ENCODE data around the gene E2F3. TPM values are rescaled to one million over a fixed set of nuclear protein-coding genes. Genes with fewer than 3 reads are reported as not detected.

E2F3 gene
- total and polyA plus RNA-seq, 2 donors (not counting 3 experiments of a cell fraction or from before 2014, with no cell fraction given), result 8.6 to 22.0 TPM

DNA sequence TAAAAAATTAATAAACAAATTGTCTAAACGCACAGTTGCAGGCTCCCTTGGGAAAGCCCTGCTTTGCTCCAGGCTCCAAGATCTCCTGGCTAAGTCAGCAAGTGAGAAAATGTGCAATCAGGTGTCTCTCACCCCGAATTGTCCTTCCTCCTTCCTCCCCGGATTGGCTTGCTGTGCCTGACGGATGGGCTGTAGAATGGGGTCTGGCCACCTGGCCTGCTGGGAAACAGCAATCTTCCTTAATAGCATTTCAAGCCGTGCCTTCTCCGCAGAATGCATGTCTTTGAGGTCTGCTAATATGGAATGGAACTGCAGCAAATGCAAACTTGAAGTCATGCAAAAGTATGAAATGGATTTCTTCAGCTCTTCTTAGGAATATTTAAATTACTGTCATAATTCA, 88.9 kb downstream of the E2F3 start:
- ChIA-PET CTCF (interaction anchor here (0.8 kb wide), 1 partner anchor 24 kb away, joined by 3 read pairs; no protein-coding TSS in a partner anchor), POLR2A (interaction anchor here (0.6 kb wide), 1 partner anchor 88 kb away, joined by 5 read pairs; no protein-coding TSS in a partner anchor)
- H3K4me3 ChIP-seq (replicated peaks in 1 of 3; ENCODE audit: insufficient read depth in 1 of 3, low read depth in 1 of 3, low read length in 3 of 3), result no peak overlapping the region
- no TSS peak for BruUV-seq (replicated peaks)
- H3K9me1 ChIP-seq (replicated peaks; ENCODE audit: control insufficient read depth, extremely low read depth, insufficient read depth, low read length), result no peaks in the 10 kb centered on the region
- H3K9ac ChIP-seq (replicated peaks; ENCODE audit: extremely low read depth, insufficient read depth, low read length), result no peak overlapping the region
- TF ChIP-seq POLR2AphosphoS5 (IDR thresholded peaks at IDR 0.05; ENCODE audit: insufficient read depth, low read depth, low read length) (no peak), FOS (IDR thresholded peaks at IDR 0.05; ENCODE audit: borderline replicate concordance, insufficient read depth, low read length) (no peak), POLR2A (IDR thresholded peaks at IDR 0.05; ENCODE audit: low read depth, low read length) (no peak), GATA2 (IDR thresholded peaks at IDR 0.05; ENCODE audit: insufficient read depth, insufficient read length, low read depth, low read length) (no peak), EZH2 (IDR thresholded peaks at IDR 0.05; ENCODE audit: borderline replicate concordance, low read depth, low read length, severe bottlenecking) (no peak), MYC (IDR thresholded peaks at IDR 0.05; ENCODE audit: low read depth, low read length) (no peak), JUN (IDR thresholded peaks at IDR 0.05; ENCODE audit: borderline replicate concordance, insufficient read depth, insufficient read length, low read depth) (no peak)
- TF ChIP-seq, protein P1, sequence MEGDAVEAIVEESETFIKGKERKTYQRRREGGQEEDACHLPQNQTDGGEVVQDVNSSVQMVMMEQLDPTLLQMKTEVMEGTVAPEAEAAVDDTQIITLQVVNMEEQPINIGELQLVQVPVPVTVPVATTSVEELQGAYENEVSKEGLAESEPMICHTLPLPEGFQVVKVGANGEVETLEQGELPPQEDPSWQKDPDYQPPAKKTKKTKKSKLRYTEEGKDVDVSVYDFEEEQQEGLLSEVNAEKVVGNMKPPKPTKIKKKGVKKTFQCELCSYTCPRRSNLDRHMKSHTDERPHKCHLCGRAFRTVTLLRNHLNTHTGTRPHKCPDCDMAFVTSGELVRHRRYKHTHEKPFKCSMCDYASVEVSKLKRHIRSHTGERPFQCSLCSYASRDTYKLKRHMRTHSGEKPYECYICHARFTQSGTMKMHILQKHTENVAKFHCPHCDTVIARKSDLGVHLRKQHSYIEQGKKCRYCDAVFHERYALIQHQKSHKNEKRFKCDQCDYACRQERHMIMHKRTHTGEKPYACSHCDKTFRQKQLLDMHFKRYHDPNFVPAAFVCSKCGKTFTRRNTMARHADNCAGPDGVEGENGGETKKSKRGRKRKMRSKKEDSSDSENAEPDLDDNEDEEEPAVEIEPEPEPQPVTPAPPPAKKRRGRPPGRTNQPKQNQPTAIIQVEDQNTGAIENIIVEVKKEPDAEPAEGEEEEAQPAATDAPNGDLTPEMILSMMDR (IDR thresholded peaks at IDR 0.05; ENCODE audit: extremely low read depth in 1 of 2, insufficient read depth in 1 of 2, low read depth in 1 of 2, low read length in 2 of 2), result no peak
- TF ChIP-seq, protein P2, sequence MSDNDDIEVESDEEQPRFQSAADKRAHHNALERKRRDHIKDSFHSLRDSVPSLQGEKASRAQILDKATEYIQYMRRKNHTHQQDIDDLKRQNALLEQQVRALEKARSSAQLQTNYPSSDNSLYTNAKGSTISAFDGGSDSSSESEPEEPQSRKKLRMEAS (IDR thresholded peaks at IDR 0.05; ENCODE audit: insufficient read depth, insufficient read length), result no peak
- no peaks in the 10 kb centered on the region for H3K27me3 ChIP-seq (ENCODE audit: control insufficient read depth in 2 of 2, insufficient read depth in 2 of 2, low read length in 2 of 2)
- no peaks in the 10 kb centered on the region for H3K79me2 ChIP-seq (ENCODE audit: control insufficient read depth, insufficient read depth, low read length)
- H4K20me1 ChIP-seq (replicated peaks; ENCODE audit: control insufficient read depth, extremely low read depth, insufficient read depth, low read length), result no peaks in the 10 kb centered on the region
- peaks cover 10 to 11% of the 10 kb centered on the region in 2 experiments for H3K36me3 ChIP-seq (ENCODE audit: control insufficient read depth in 2 of 2, extremely low read depth in 1 of 2, insufficient read depth in 2 of 2, low read length in 2 of 2)
- H3K9me3 ChIP-seq (replicated peaks; ENCODE audit: control insufficient read depth, insufficient read depth, low read length), result no peaks in the 10 kb centered on the region
- FAIRE-seq, result no peak
- dilution Hi-C loops (cut with MboI; ENCODE audit: extremely low pct_ligation_motif_present, low sequenced_read_pairs), result no loop called here
- H2AFZ ChIP-seq (ENCODE audit: low read depth, low read length), result no peak overlapping the region
- no peak for DNase-seq (ENCODE audit: low read depth, low spot score)
- H3K4me1 ChIP-seq (ENCODE audit: control insufficient read depth, extremely low read depth, insufficient read depth, low read length), result no peaks in the 10 kb centered on the region
- intact Hi-C loops (cut with micrococcal nuclease), result no loop called here
- no peak overlapping the region for H3K27ac ChIP-seq (ENCODE audit: insufficient read depth, low read depth, low read length)
- H3K4me2 ChIP-seq (ENCODE audit: insufficient read depth, low read length), result no peak overlapping the region
